Lower leg skin (tissue), 3 donors: Measurements from ENCODE around the gene RBM4B.

Experiments
- POLR2A ChIP-seq, 2 donors: fragments of 450-650 bp; IDR thresholded peaks; one replicate each; pipeline ENCODE4 v1.6.1; 2016 to 2017; ENCODE audit warnings: antibody characterized with exemption in 2 of 2, mild to moderate bottlenecking in 1 of 2, moderate library complexity in 1 of 2
- TF ChIP-seq, protein P1 (sequence below), 3 donors: fragments of 450-650 bp; IDR thresholded peaks; one replicate each; pipeline ENCODE4 v1.5.1; 2016; ENCODE audit warnings: antibody characterized with exemption in 3 of 3, mild to moderate bottlenecking in 3 of 3, moderate library complexity in 2 of 3

DNA sequence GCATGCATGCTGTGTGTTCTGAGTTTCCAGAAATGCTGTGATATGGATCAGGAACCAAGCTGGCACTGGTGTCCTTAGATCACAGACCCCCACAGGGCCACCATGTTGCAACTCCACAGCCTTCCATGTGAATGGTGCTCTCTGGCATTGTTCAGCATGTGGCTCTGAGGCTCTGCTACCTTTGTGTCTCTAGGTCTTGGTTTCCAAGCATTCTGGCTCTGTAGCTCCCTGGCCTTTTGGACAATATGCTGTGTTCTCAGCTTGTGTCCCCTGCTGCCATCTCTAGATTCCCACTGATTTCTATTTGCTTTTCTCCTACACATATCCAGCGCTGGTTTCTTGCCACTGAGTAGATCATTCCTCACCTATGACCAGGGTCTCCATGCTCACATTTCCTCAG lies 47.4 kb upstream of the RBM4B start:
- TF ChIP-seq POLR2A (IDR thresholded peaks at IDR 0.05), result no peak
- TF ChIP-seq, protein P1, sequence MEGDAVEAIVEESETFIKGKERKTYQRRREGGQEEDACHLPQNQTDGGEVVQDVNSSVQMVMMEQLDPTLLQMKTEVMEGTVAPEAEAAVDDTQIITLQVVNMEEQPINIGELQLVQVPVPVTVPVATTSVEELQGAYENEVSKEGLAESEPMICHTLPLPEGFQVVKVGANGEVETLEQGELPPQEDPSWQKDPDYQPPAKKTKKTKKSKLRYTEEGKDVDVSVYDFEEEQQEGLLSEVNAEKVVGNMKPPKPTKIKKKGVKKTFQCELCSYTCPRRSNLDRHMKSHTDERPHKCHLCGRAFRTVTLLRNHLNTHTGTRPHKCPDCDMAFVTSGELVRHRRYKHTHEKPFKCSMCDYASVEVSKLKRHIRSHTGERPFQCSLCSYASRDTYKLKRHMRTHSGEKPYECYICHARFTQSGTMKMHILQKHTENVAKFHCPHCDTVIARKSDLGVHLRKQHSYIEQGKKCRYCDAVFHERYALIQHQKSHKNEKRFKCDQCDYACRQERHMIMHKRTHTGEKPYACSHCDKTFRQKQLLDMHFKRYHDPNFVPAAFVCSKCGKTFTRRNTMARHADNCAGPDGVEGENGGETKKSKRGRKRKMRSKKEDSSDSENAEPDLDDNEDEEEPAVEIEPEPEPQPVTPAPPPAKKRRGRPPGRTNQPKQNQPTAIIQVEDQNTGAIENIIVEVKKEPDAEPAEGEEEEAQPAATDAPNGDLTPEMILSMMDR (IDR thresholded peaks at IDR 0.05), result no peak
